Activated T-helper 2 cell treated with anti-CD3 and anti-CD28 coated beads, Interferon-gamma antibody, Interleukin-2, Interleukin-4, amounts not matched to agents 10 μg/mL and 5 μg/mL and 100 μg/mL, durations not matched to agents 14 hours and 24 hours and 36 hours (primary cell): ENCODE measurements around the gene MYOG. TPM values are rescaled to one million over a fixed set of nuclear protein-coding genes. Genes with fewer than 3 reads are reported as not detected.

Source experiments
- DNase-seq: peaks from one replicate; pipeline ENCODE4 v3.0.0; 2021; ENCODE audit warnings: low spot score
- H3K27ac Mint-ChIP-seq: one replicate; pipeline ENCODE4 v1.8.0; 2021; ENCODE audit warnings: mixed read lengths
- H3K27me3 Mint-ChIP-seq: one replicate; pipeline ENCODE4 v1.8.0; 2021; ENCODE audit warnings: low read depth, mixed read lengths
- H3K36me3 Mint-ChIP-seq: one replicate; pipeline ENCODE4 v1.8.0; 2021; ENCODE audit warnings: low read depth, mixed read lengths
- H3K4me1 Mint-ChIP-seq: one replicate; pipeline ENCODE4 v1.8.0; 2021; ENCODE audit warnings: low read depth, mixed read lengths
- H3K4me3 Mint-ChIP-seq: one replicate; pipeline ENCODE4 v1.8.0; 2021; ENCODE audit warnings: low read depth, mild to moderate bottlenecking, moderate library complexity, mixed read lengths
- H3K9me3 Mint-ChIP-seq: one replicate; pipeline ENCODE4 v1.8.0; 2021; ENCODE audit warnings: mixed read lengths
- intact Hi-C: fragments of 100-400 bp; cut with micrococcal nuclease; formaldehyde crosslinking; loops from one replicate; pipeline ENCODE4 v1.15.1; 2023
- total RNA-seq: library from RNA; stranded (reverse); gene quantifications from 2 replicates; pipeline ENCODE4 v1.2.3, GENCODE V29; 2022

MYOG gene
- total RNA-seq, 1 donor from 2014 or later = not detected

DNA sequence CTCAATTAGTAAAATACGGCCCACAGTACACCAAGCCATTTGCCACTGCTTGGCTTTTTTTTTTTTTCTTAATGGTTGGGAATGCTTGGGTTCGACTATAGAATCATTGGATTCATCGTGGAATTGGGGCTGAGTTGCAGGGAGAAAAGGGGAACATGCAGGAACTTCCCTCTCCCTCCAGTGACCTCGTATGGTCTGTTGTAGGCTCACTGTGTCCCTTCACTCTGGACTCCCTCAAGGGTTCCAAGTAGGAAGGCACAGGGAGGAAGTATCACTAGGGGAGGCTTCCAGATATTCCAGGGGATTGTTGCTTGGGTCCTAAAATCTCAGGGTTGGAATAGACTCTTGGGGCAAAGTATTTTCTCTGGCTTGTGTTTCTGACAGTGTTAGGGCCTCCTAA is 35.0 kb downstream of the MYOG start:
- DNase-seq = no peak
- Mint-ChIP-seq H3K36me3 (peaks cover 4% of the 10 kb centered on the region), H3K4me3 (no peak overlapping the region), H3K4me1 (peaks cover 2% of the 10 kb centered on the region), H3K9me3 (no peaks in the 10 kb centered on the region), H3K27ac (no peak overlapping the region), H3K27me3 (no peaks in the 10 kb centered on the region)
- intact Hi-C loops = no loop called here

DNA sequence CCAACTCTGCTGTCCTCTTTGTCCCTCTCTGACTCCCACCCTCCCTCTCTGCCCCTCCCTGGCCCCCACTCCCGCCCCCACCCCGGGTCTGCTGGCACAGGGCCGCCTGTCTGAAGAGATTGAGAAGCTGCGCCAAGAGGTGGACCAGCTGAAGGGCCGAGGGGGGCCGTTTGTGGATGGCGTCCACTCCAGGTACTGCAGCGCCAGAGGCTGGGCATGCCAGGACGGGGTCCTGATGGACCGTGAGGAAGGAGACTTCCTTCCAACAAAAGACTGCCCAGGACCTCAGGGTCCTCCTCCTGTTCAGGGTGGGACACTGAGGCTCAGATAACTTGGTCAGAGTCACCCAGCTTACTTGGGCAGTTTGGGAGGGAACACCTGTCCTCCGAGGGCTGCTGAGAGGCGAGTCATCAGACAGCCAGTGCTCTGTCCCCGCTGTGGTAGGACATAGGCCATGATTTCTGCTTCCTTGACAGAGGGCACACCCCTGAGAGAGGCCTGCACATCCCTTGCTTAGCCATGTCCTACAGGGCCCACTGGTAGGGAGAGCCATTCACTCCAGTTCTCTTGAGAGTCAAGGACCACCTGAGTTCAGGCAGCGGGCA is 36.1 kb downstream of the MYOG start:
- Mint-ChIP-seq H3K9me3 (no peaks in the 10 kb centered on the region), H3K4me1 (peaks cover 2% of the 10 kb centered on the region), H3K27me3 (no peaks in the 10 kb centered on the region), H3K36me3 (peaks cover 4% of the 10 kb centered on the region), H3K4me3 (no peak overlapping the region), H3K27ac (no peak overlapping the region)
- intact Hi-C loops = no loop called here
- DNase-seq = no peak

DNA sequence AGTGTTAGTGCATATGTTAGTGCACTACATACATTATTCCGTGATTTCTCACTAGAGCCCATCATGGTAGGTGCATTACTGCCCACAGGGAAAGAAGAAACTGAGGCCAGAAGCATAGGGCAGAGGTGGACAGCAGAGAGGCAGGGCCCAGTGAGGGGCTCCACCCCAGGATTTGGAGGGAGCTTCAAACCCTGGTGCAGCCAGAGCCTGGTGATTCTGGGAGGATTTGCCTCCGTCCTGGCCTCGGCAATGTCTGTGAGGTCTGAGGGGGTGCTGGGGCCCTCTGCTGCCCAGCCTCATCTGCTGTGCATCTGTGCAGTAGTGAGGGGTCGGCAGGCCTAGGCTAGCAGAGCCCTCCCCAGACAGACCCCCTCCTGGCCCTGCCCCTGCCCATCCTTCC is 36.7 kb downstream of the MYOG start:
- H3K27ac Mint-ChIP-seq = no peak overlapping the region
- DNase-seq = no peak
- H3K27me3 Mint-ChIP-seq = no peaks in the 10 kb centered on the region
- peaks cover 2% of the 10 kb centered on the region for H3K4me1 Mint-ChIP-seq
- intact Hi-C loops = no loop called here
- H3K36me3 Mint-ChIP-seq = peaks cover 4% of the 10 kb centered on the region
- H3K9me3 Mint-ChIP-seq = no peaks in the 10 kb centered on the region
- no peak overlapping the region for H3K4me3 Mint-ChIP-seq

DNA sequence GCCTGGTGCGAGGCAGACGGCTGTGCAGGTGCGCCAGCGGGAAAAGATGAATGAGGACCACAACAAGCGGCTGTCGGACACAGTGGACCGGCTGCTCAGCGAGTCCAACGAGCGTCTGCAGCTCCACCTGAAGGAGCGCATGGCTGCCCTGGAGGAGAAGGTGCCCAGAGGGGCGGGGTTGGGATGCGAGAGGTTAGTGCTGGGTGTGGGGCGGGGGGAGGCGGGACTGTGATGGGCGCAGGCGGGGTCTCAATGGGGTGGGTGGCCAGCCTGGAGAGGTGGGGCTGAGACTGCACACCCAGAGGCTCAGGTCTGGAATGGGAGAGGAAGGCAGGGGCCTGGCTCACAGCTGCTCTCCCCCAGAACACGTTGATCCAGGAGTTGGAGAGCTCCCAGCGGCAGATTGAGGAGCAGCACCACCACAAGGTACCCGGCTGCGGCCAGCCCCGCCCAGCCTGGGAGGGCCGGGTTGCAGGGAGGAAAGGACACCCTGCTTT is 37.2 kb downstream of the MYOG start:
- H3K27ac Mint-ChIP-seq = no peak overlapping the region
- no peak for DNase-seq
- H3K4me1 Mint-ChIP-seq = peaks cover 2% of the 10 kb centered on the region
- H3K9me3 Mint-ChIP-seq = no peaks in the 10 kb centered on the region
- no peaks in the 10 kb centered on the region for H3K27me3 Mint-ChIP-seq
- H3K36me3 Mint-ChIP-seq = peaks cover 4% of the 10 kb centered on the region
- no peak overlapping the region for H3K4me3 Mint-ChIP-seq
- intact Hi-C loops = no loop called here

DNA sequence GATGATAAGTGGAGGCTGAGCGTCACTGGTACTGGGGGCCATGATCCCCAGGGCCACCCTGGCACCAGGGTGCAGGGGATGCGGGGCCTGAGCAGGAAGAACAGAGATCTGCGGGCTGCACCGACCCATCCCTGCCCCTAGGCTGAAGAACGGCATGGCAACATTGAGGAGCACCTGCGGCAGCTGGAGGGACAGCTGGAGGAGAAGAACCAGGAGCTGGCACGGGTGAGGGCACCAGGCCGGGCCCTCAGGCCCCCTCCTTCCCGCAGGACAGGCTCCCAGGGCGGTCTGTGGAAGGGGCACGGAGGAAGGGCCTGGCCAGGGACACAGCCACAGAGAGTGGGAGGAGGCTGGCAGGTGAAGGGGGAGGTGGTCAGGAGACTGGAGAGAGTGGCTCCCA is 37.7 kb downstream of the MYOG start:
- peaks cover 2% of the 10 kb centered on the region for H3K4me1 Mint-ChIP-seq
- no peaks in the 10 kb centered on the region for H3K9me3 Mint-ChIP-seq
- peaks cover 8% of the 10 kb centered on the region for H3K36me3 Mint-ChIP-seq
- no peak overlapping the region for H3K27ac Mint-ChIP-seq
- no peaks in the 10 kb centered on the region for H3K27me3 Mint-ChIP-seq
- H3K4me3 Mint-ChIP-seq = no peak overlapping the region
- intact Hi-C loops = no loop called here
- DNase-seq = no peak

DNA sequence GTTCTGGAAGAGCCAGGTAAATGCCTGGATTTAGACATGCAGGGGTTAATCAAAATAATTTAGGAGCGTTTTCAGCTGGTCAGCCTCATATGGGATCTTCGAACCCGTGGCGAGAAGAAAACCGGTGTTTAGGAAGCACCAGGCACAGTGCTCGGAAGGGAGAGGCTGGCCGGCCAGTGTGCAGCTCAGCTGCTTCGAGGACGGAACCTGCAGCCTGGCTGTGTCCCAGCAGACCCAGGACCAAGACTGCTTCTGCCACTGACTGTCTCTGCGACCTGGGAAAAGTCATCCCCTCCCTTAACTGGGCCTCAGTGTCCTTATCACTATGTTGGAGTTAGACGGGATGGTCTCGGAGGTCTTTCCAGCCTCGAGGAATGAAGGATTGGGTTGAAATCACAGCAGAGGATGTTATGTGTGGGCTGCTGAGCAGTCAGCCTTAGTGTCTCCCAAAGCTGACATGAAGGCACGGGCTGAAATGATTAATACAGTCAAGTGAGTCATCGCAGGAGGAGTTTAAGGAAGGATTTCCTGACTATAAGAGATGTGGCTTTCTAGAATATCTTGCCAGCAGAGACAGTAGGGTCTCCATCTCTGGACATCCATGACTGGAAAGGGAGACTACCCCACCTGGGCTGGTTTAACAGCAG is 38.7 kb downstream of the MYOG start:
- no peak overlapping the region for H3K27ac Mint-ChIP-seq
- no peak for DNase-seq
- no peaks in the 10 kb centered on the region for H3K9me3 Mint-ChIP-seq
- H3K36me3 Mint-ChIP-seq = peaks cover 10% of the 10 kb centered on the region
- no peak overlapping the region for H3K4me3 Mint-ChIP-seq
- intact Hi-C loops = no loop called here
- no peaks in the 10 kb centered on the region for H3K27me3 Mint-ChIP-seq
- H3K4me1 Mint-ChIP-seq = peaks cover 2% of the 10 kb centered on the region

DNA sequence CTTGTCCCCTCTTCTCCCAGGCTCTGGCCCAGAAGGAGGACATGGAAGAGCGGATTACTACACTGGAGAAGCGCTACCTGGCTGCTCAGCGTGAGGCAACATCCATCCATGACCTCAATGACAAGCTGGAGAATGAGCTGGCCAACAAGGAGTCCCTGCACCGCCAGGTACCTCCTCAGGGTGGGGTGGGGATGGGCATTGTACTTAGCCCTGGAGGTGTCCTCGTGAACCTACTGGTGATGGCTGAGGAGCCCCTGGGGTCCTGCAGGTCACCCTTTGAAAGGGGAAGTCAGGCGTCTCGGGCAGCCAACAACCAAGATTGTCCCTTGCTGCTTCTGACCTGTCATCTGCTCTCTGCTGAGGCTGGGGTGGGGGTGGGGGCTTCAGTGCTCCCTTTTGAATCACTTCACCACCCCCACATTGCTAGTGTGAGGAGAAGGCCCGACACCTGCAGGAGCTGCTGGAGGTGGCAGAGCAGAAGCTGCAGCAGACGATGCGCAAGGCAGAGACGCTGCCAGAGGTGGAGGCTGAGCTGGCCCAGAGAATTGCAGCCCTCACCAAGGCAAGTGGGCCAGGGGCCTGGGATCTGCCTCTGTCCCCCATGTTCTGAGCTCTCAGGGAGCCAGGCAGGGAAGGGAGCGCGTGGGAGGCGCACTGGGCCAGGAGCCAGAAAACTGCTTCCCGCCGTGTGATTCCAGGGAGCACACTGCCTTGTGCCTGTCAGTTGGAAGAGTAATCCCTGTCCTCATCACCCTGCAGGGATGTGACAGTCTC is 39.8 kb downstream of the MYOG start:
- peaks cover 2% of the 10 kb centered on the region for H3K4me1 Mint-ChIP-seq
- no peak overlapping the region for H3K27ac Mint-ChIP-seq
- H3K4me3 Mint-ChIP-seq = no peak overlapping the region
- H3K9me3 Mint-ChIP-seq = no peaks in the 10 kb centered on the region
- H3K36me3 Mint-ChIP-seq = peaks cover 10% of the 10 kb centered on the region
- DNase-seq = no peak
- H3K27me3 Mint-ChIP-seq = no peaks in the 10 kb centered on the region
- intact Hi-C loops = no loop called here

DNA sequence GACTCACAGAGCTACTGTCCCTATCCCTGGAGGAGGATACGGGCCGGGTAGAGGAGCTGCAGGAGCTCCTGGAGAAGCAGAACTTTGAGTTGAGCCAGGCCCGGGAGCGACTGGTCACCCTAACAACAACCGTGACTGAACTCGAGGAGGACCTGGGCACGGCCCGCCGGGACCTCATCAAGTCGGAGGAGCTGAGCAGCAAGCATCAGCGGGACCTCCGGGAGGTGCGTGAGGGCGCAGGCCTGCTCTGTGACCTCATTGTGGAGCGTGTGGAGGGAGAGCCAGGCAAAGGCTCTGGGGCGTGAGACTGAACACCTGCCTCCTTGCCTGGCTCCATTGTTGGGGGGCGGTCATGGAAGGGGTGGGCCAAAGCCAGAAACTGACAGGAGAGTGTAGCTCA is 40.5 kb downstream of the MYOG start:
- Mint-ChIP-seq H3K9me3 (no peaks in the 10 kb centered on the region), H3K27me3 (no peaks in the 10 kb centered on the region), H3K4me1 (peaks cover 2% of the 10 kb centered on the region), H3K4me3 (no peak overlapping the region), H3K27ac (no peak overlapping the region), H3K36me3 (peaks cover 10% of the 10 kb centered on the region)
- no peak for DNase-seq
- intact Hi-C loops = no loop called here

DNA sequence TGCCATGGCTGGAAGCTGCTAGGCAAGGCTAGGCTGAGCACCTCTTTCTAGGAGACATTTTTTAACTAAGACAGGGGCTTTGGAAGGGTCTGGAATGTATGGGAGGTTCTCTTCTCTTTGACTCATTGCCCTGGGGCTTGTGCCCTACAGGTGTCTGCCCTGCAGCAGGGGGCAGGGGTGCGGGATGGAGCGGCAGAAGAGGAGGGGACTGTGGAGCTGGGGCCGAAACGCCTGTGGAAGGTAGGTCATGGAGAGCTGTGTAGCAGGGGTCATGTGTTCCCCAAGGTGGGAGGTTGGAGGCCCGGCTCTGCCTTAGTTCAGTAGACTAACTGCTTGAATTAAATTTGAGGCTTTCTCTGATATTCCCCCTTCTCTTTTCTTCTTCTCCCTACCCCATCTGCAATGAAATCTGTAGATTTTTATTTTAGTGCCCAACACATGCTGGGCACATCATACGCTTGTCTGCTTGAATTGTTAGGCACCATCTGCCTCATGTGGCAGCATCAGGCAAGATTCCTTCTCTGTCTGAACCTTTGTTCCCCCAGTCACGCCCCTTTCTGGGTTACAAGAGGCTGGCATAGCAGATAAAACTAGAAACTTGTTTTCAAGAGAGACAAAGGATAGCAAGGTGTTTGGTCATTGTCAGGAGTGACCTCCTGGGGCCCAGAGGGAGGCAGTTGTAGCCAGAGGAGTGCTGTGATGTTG is 41.1 kb downstream of the MYOG start:
- peaks cover 10% of the 10 kb centered on the region for H3K36me3 Mint-ChIP-seq
- no peak overlapping the region for H3K27ac Mint-ChIP-seq

DNA sequence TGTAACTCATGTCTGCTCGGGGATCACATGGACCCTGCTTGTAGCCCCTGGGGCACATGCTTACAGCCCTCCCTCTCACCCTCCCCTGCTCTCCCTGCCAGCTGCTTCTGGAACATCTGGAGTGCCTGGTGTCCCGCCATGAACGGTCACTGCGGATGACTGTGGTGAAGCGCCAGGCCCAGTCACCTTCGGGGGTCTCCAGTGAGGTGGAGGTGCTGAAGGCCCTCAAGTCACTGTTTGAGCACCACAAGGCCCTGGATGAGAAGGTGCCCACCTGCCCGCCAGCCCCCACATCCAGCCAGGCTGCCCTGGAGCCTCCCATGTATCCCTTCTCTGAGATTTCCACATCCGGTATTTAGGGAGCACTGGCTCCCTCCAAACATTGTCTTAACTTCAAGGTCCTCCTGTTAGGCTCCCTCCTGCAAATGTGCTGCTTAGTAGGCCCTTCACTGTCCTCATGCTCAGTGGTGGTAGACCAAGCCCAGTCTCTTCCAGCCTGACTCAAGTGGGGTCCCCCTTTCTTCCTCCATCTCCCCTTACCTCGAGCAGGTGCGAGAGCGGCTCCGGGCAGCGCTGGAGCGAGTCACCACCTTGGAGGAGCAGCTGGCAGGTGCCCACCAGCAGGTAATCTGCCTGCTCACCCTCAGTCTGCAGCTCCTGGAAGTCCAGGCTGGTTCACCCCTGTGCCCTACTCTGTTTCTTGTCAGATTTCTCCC is 41.8 kb downstream of the MYOG start:
- Mint-ChIP-seq H3K9me3 (no peaks in the 10 kb centered on the region), H3K4me1 (peaks cover 6% of the 10 kb centered on the region), H3K27ac (no peak overlapping the region), H3K27me3 (no peaks in the 10 kb centered on the region), H3K36me3 (peaks cover 16% of the 10 kb centered on the region), H3K4me3 (no peak overlapping the region)
- no peak for DNase-seq
- intact Hi-C loops = no loop called here

More for the DNA sequence above, 41.1 kb downstream of the MYOG start:
- no peaks in the 10 kb centered on the region for H3K9me3 Mint-ChIP-seq
- H3K4me1 Mint-ChIP-seq = peaks cover 2% of the 10 kb centered on the region
- no peaks in the 10 kb centered on the region for H3K27me3 Mint-ChIP-seq
- intact Hi-C loops = no loop called here
- DNase-seq = no peak
- H3K4me3 Mint-ChIP-seq = no peak overlapping the region

DNA sequence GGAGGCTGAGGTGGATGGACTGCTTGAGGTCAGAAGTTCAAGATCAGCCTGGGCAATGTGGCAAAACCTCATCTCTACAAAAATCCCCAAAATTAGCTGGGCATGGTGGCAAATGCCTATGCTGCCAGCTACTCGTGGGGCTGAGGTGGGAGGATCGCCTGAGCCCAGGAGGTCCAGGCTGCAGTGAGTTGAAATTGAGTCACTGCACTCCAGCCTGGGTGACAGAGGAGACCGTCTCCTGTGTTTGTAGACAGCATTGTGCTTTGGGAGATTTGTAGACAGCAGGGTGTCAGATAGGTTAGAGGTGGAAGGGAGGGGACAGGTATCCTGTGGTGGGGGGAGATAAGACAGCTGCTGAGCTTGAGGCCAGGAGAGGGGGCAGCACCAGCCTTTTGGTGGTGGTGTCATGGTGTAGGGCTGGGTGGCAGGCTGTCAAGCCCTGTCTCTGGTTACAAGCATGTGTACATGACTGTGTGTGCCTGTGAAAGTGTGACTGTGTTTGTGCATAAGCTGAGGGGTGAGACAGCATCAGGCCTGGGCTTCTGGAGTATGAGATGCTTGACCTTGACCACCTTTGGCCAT is 44.4 kb downstream of the MYOG start:
- no peak for DNase-seq
- H3K4me1 Mint-ChIP-seq = peaks cover 7% of the 10 kb centered on the region
- no peak overlapping the region for H3K4me3 Mint-ChIP-seq
- intact Hi-C loops = no loop called here
- H3K27me3 Mint-ChIP-seq = no peaks in the 10 kb centered on the region
- H3K9me3 Mint-ChIP-seq = no peaks in the 10 kb centered on the region
- H3K27ac Mint-ChIP-seq = no peak overlapping the region
- peaks cover 16% of the 10 kb centered on the region for H3K36me3 Mint-ChIP-seq
